K562 (cell line): ENCODE data around the gene GLRX3. TPM values are rescaled to one million over a fixed set of nuclear protein-coding genes. Genes with fewer than 3 reads are reported as not detected.
A peak's percentile ranks its signal among the peaks of the same experiment; 100 is the strongest.

Experiments
- BHLHE40 ChIP-seq: IDR thresholded peaks from 2 replicates; pipeline ENCODE4 v1.6.1; 2011; ENCODE audit warnings: low read length, improper control_type of control experiment
- CBX5 ChIP-seq: IDR thresholded peaks from 2 replicates; pipeline ENCODE4 v1.6.1; 2014; ENCODE audit warnings: low read depth, borderline replicate concordance
- CUX1 ChIP-seq: fragments of 200-800 bp; sonication (Bioruptor generic); IDR thresholded peaks from 2 replicates; pipeline ENCODE4 v1.6.1; 2016; ENCODE audit warnings: missing genetic modification characterization, missing compliant biosample characterization
- DPF2 ChIP-seq: fragments of 450-650 bp; IDR thresholded peaks from 2 replicates; pipeline ENCODE4 v1.6.1; 2016
- GTF2F1 ChIP-seq: IDR thresholded peaks from 2 replicates; pipeline ENCODE4 v1.6.1; 2011; ENCODE audit warnings: low read depth, low read length, improper control_type of control experiment
- HNRNPK ChIP-seq: fragments of 200-400 bp; formaldehyde crosslinking; IDR thresholded peaks from one replicate; pipeline ENCODE4 v1.6.1; 2018; ENCODE audit warnings: mild to moderate bottlenecking, low read depth, low read length; ENCODE audit not compliant: poor library complexity, severe bottlenecking
- JUND ChIP-seq, 2 experiments: IDR thresholded peaks; 2 replicates in 1 of 2; 3 replicates in 1 of 2; pipeline ENCODE4 v1.6.1; 2011; ENCODE audit warnings: borderline replicate concordance in 2 of 2, low read depth in 2 of 2, low read length in 2 of 2, improper control_type of control experiment in 1 of 2, missing biosample characterization in 1 of 2, missing genetic modification characterization in 1 of 2, missing genetic modification reagents in 1 of 2
- KLF13 ChIP-seq: fragments of 450-650 bp; IDR thresholded peaks from 2 replicates; pipeline ENCODE4 v1.6.1; 2016; ENCODE audit warnings: missing genetic modification characterization, low read depth, mild to moderate bottlenecking, missing compliant biosample characterization, moderate library complexity, borderline replicate concordance
- NR3C1 ChIP-seq: sonication (generic); formaldehyde crosslinking; IDR thresholded peaks from 2 replicates; pipeline ENCODE4 v1.8.1; 2022; ENCODE audit warnings: missing genetic modification reagents
- NR4A1 ChIP-seq, 2 experiments: fragments of 250-450 bp in 1 of 2; fragments of 450-650 bp in 1 of 2; sonication (Bioruptor Pico) in 1 of 2; IDR thresholded peaks; 2 replicates each; pipeline versions ENCODE4 v1.4.0 to v1.6.1; 2016 to 2020; ENCODE audit warnings: mild to moderate bottlenecking in 2 of 2, missing compliant biosample characterization in 1 of 2, missing genetic modification characterization in 1 of 2, moderate library complexity in 1 of 2
- RAD51 ChIP-seq: fragments of 450-650 bp; IDR thresholded peaks from 2 replicates; pipeline ENCODE4 v1.7.1; 2016; ENCODE audit warnings: low read depth, mild to moderate bottlenecking, borderline replicate concordance
- RFX7 ChIP-seq: fragments of 250-450 bp; sonication (Bioruptor Pico); IDR thresholded peaks from 2 replicates; pipeline ENCODE4 v1.5.1; 2021; ENCODE audit warnings: mild to moderate bottlenecking
- SAFB2 ChIP-seq: fragments of 200-400 bp; formaldehyde crosslinking; IDR thresholded peaks from 2 replicates; pipeline ENCODE4 v1.6.1; 2018; ENCODE audit warnings: borderline replicate concordance, low read length, low read depth, moderate library complexity; ENCODE audit not compliant: severe bottlenecking
- SMARCA4 ChIP-seq: fragments of 450-650 bp; IDR thresholded peaks from 2 replicates; pipeline ENCODE4 v1.6.1; 2016
- SPI1 ChIP-seq: IDR thresholded peaks from 2 replicates; pipeline ENCODE4 v1.6.1; 2011; ENCODE audit warnings: low read depth, low read length, control low read depth, borderline replicate concordance
- TEAD2 ChIP-seq: fragments of 450-650 bp; IDR thresholded peaks from 2 replicates; pipeline ENCODE4 v1.6.1; 2016; ENCODE audit warnings: missing genetic modification characterization, control low read depth, missing compliant biosample characterization
- WHSC1 ChIP-seq: IDR thresholded peaks from one replicate; pipeline ENCODE4 v1.6.1; 2012; ENCODE audit warnings: low read length, control low read depth, inconsistent platforms
- ZBTB1 ChIP-seq: sonication (generic); formaldehyde crosslinking; IDR thresholded peaks from 2 replicates; pipeline ENCODE4 v1.8.1; 2023; ENCODE audit warnings: missing genetic modification reagents, low read depth, mild to moderate bottlenecking, borderline replicate concordance
- ZNF124 ChIP-seq: sonication (generic); formaldehyde crosslinking; IDR thresholded peaks from 2 replicates; pipeline ENCODE4 v1.8.1; 2022; ENCODE audit warnings: missing genetic modification reagents
- ZNF133 ChIP-seq: fragments of 250-450 bp; sonication (Bioruptor Pico); IDR thresholded peaks from 2 replicates; pipeline ENCODE4 v1.4.0; 2020; ENCODE audit warnings: mild to moderate bottlenecking
- ZNF23 ChIP-seq: fragments of 250-450 bp; sonication (Bioruptor Pico); IDR thresholded peaks from 2 replicates; pipeline ENCODE4 v1.4.0; 2020; ENCODE audit warnings: mild to moderate bottlenecking
- polyA plus RNA-seq, 8 experiments: library from polyadenylated mRNA; depleted of rRNA in 4 of 8; stranded (reverse) in 5 of 8; unstranded in 3 of 8; fragments of >200 nt; fragmentation: Nextera tagmentation in 2 of 8; fragmentation: Illumina TruSeq in 1 of 8; extraction: Ambion mirVana in 2 of 8; extraction: Trizol in 1 of 8; gene quantifications; 2 replicates each; pipeline versions ENCODE4 v1.2.1 to v1.2.3, GENCODE V29; 2011 to 2014; ENCODE audit warnings: inconsistent platforms in 1 of 8, missing spikeins in 1 of 8
- total RNA-seq, 7 experiments: library from RNA; depleted of rRNA in 6 of 7; stranded (reverse); fragments of >200 nt in 6 of 7; fragmentation: Illumina TruSeq in 2 of 7; extraction: Trizol in 2 of 7; gene quantifications; 2 replicates each; pipeline versions ENCODE4 v1.2.1 to v1.2.3, GENCODE V29; 2011 to 2021; ENCODE audit warnings: low replicate concordance in 1 of 7
- TF ChIP-seq, protein P1 (sequence below): fragments of 250-450 bp; sonication (Bioruptor Pico); IDR thresholded peaks from 2 replicates; pipeline ENCODE4 v1.5.0; 2020; ENCODE audit warnings: mild to moderate bottlenecking

Gene GLRX3
- total and polyA plus RNA-seq, 9 of the 15 experiments (the other 6 are each of a cell fraction or from before 2014, with no cell fraction given), result 115 to 190 (median 169) TPM

DNA sequence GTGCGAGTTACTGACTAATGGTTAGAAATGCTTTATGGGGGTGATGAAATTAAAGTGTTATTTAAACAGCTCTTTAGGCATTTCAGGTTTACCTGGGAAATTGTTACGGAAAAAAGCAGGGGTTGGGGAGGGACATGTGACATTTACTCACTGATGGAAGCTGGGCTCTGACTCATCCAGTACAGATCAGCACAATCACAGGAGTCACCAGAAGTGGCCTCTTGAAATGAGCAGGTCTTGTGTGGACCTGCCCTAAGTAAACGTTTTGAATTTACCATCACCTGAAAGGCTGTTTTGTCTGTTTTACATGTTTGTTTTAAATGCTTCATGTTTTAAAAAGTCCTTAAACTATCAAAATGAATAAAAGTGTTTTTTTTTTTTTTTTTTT is 2.3 kb downstream of the GLRX3 start (continued):
- TF ChIP-seq ZNF124 (no peak), RAD51 (peak; percentile 62; the same call in 1 of the 2 replicates), HNRNPK (no peak), CUX1 (CRISPR knock-in tag) (no peak), NR4A1 (CRISPR knock-in tag; IDR thresholded peaks at IDR 0.05) (no peak), NR4A1 (tag; IDR thresholded peaks at IDR 0.05) (no peak), CBX5 (no peak), TEAD2 (no peak), SPI1 (no peak), JUND (IDR thresholded peaks at IDR 0.05; ENCODE audit: borderline replicate concordance, low read depth, low read length) (peak; percentile 95), JUND (tag; IDR thresholded peaks at IDR 0.05; ENCODE audit: borderline replicate concordance, low read depth, low read length) (peak; percentile 87; the same call in 2 of the 3 replicates), GTF2F1 (no peak), WHSC1 (no peak), ZBTB1 (no peak), KLF13 (tag) (no peak), ZNF23 (CRISPR knock-in tag) (no peak), RFX7 (CRISPR knock-in tag) (no peak), BHLHE40 (no peak), DPF2 (peak; percentile 61; the same call in 1 of the 2 replicates), SMARCA4 (peak; percentile 65), SAFB2 (no peak), ZNF133 (CRISPR knock-in tag) (no peak), NR3C1 (no peak)
- TF ChIP-seq, protein P1, sequence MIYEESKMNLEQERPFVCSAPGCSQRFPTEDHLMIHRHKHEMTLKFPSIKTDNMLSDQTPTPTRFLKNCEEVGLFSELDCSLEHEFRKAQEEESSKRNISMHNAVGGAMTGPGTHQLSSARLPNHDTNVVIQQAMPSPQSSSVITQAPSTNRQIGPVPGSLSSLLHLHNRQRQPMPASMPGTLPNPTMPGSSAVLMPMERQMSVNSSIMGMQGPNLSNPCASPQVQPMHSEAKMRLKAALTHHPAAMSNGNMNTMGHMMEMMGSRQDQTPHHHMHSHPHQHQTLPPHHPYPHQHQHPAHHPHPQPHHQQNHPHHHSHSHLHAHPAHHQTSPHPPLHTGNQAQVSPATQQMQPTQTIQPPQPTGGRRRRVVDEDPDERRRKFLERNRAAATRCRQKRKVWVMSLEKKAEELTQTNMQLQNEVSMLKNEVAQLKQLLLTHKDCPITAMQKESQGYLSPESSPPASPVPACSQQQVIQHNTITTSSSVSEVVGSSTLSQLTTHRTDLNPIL (CRISPR knock-in tag), result no peak
